ENCODE data around the gene DNAJB5.

- TF ChIP-seq TARDBP (IDR thresholded peaks at IDR 0.05) = no peak
- no peak for TF ChIP-seq ELF4 (IDR thresholded peaks at IDR 0.05)
- no peak for TF ChIP-seq FOXA1 (IDR thresholded peaks at IDR 0.05)
- TF ChIP-seq SUZ12 (IDR thresholded peaks at IDR 0.05) = no peak
- TF ChIP-seq SP1 (IDR thresholded peaks at IDR 0.05) = no peak
- no peak for TF ChIP-seq LEF1 (IDR thresholded peaks at IDR 0.05; ENCODE audit: borderline replicate concordance)
- no peak for TF ChIP-seq FOXM1 (IDR thresholded peaks at IDR 0.05; ENCODE audit: borderline replicate concordance)
- TF ChIP-seq CTBP1 (IDR thresholded peaks at IDR 0.05; ENCODE audit: borderline replicate concordance) = no peak
- TF ChIP-seq ZNF384 (IDR thresholded peaks at IDR 0.05) = no peak
- TF ChIP-seq BHLHE40 (IDR thresholded peaks at IDR 0.05; ENCODE audit: borderline replicate concordance) = no peak
Observed at GRCh38 chr9:34986540-34987047, 3.0 kb upstream of the DNAJB5 start.

Data from HEK293T (cell line).